Epidermal melanocyte (primary cell): Measurements from ENCODE around the gene WNT10A.

ENCODE experiments used
- DNase-seq: peaks from one replicate; pipeline ENCODE4 v3.0.0; 2011; ENCODE audit warnings: low spot score; ENCODE audit not compliant: insufficient read length

Gene WNT10A

DNA sequence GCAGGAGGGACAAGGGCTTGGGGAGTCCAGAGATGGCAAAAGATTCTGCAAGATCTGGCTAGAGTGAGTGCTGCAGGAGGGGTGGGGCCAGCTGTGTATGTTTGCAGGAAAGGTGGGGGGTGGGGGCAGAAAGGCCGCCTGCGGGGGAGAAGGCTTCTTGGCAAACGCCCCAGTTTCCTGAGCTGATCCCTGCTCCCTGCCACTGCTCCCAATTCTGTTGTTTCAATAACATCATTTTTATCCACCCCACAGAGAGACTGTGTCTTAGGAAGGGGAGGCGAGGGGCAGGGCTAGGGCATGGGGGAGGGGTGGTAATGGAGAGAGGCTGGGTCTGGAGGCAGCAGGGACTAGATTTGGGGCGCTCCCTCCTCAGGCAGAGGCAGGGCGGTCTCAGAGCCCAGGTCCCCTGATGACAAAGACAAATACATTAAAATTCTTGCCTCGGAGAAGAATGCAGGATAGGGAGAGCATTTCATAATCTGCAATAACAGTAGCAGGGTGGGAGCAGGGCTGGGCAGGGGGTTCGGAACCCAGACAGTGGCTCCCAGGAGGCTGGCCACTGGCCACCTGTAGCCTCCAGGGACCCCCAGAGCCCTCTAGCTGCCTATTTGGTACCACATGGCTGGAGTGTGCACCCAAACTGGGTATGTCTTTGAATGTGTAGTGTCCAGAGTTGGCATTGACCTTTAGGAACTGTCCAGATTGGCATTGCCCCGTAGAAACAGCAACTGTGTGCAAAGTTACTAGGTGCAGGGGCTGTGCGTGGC is 23.1 kb upstream of the WNT10A start:
- DNase-seq = no peak

- DNase-seq = no peak
Observed at GRCh38 chr2:218858138-218858445, 22.6 kb upstream of the WNT10A start.

DNA sequence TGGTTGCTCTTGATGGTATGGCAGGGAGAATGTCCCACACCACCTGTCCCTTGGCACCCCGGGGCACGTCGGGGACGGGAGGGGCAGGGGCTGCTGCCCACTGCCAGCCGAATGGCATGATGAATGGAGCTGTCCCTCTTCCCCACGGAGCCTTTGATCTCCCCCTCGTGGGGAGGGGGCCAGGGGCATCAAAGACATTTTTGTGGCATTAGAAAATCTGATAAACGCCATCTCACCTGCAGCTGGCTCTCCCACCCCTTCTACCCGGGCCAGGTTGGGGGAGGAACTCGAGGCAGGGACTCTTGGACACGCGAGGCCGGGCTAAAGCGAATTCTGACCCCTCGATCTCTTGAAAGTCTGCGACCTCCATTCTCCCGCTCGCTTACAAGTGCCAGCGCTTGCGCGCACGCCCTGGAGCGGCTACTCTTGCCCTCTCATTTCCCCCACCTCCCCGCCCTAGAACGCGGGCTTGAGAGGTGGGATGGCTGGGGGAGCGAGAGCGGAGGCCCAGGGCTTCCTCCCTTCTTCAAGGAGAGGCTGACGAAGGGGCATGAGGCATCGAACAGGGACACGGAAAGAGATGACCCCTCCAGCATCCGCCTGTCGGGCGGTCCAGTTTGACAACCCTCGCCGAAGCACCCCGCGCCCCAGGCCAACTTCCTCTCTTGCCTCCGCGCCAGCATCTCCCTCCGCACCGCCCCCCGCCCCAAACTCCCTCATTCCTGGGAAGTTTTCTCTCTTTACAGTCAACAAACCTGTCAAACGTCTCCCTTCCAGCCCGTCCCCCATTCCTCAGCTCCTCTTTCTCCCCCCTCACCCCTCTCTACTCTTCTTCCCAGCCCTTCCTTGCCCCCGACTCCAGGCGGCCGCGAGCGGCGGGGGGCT is 21.7 kb upstream of the WNT10A start:
- DNase-seq = no peak

DNA sequence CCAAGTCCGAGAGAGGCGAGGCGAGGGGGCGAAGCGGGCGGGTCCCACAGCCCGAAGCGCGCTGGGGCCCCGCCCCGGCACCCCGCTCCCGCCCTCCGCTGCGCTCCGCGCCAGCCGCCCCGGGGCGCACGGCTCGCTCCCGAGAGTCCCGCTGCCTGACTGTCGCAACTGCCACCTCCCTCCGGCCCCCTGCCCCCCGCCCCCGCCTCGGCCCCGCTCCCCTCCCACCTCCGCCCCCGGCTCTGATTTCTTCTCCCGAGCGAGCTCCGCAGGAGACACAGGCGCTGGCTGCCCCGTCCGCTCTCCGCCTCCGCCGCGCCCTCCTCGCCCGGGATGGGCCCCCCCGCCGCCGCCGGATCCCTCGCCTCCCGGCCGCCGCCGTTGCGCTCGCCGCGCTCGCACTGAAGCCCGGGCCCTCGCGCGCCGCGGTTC is 21.1 kb upstream of the WNT10A start, which contains the start of gene WNT6:
Gene WNT6 (plus strand): TSS at position 250 of the 432 bp plus-strand sequence. CDS start 233 bp downstream, outside the sequence.
- no peak for DNase-seq

GRCh38 chr2:218859988-218860831 is 20.4 kb upstream of the WNT10A start:
- no peak for DNase-seq

GRCh38 chr2:218860950-218861381 is 19.7 kb upstream of the WNT10A start:
- no peak for DNase-seq

DNA sequence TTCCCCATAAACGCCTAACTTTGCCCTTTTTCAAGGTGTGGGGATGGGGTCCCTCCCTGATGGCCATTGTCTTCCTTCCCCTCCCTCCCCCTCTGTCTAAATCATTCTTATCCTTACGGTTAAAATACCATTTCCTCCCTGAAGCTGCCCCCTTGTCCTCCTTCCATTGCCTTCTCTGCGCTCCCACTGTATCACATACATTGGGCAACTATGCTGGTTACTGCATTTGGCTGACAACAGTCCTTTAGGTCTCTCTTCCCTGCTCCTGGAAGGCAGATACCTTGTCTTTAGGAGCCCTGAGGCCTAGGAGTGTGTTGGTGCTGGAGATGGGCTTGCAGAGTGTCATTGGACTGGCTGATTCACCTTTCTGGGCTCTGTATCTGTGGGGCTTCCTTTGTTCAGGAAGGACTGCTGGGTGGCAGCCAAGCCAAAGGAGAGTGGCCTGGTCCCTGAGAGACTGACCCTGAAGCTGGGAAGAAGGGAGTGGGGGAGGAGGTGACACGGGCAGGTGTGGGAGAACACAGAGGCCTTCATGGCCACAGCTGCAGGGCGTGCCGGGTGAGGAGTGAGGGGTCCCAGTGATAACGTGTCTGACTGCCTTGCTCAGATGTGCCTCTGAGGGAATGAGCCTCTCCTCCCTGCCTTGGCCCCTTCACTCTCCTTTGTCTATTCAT is 18.9 kb upstream of the WNT10A start:
- DNase-seq = no peak

- DNase-seq = no peak
Observed at GRCh38 chr2:218863021-218863520, 17.6 kb upstream of the WNT10A start.

DNA sequence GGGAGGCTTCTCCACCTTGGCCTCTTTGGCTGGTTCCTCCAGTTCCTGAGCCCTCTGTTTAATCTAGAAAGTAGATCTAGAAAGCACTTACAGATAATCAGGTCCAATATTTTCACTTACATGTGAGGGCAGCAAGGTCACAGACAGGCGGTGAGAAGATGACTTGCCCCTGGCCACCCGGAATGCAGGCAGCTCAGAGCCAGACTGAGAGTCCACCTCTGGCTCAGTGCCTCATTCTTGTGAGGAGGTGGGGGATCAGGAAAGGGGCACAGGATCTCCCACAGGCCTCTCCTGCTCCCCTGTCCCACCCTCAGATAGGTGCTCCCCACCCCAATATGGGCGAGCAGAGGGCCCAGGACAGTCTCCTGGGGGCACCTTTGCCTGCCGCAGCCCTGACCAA is 15.3 kb upstream of the WNT10A start:
- no peak for DNase-seq

DNA sequence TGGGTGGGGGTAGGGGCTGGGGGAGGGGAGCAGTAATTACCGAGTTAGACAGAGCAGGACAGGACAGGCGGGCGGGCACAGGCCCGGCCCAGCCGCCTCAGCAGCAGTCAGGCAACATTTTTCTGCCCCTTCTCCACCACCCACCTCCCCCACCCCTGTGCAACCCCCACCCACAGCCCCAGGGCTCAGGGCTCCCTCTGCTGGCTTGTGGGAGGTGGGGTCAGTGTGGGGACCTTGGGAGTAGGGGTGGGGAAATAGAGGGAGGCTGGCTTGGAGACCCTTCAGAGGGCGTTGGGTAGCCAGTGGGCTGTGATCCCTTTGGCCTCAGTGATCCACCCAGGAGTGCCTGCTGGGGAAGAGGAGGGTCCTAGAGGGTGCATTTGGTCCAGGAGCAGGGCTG is 14.7 kb upstream of the WNT10A start:
- no peak for DNase-seq

- DNase-seq = no peak
Observed at GRCh38 chr2:218867900-218868299, 12.8 kb upstream of the WNT10A start.

DNA sequence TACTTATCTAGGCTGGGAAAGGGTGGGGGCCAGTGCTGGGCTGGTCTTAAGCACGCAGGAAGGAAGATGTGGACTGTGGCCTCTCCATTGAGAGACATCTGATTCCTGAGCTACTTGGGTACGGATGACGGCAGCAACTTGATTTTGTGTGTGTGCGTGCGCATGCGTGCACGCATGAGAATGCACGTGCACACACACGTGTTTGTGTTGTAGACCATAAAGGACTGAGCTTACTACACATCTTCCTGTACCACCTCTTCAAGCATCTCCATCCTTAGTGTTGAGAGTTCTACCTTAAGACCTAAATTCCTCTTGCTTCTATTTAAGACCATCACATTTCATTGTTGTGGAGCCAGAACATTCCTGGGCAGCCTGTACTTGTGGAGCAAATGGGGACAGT is 11.6 kb upstream of the WNT10A start:
- DNase-seq = no peak

DNA sequence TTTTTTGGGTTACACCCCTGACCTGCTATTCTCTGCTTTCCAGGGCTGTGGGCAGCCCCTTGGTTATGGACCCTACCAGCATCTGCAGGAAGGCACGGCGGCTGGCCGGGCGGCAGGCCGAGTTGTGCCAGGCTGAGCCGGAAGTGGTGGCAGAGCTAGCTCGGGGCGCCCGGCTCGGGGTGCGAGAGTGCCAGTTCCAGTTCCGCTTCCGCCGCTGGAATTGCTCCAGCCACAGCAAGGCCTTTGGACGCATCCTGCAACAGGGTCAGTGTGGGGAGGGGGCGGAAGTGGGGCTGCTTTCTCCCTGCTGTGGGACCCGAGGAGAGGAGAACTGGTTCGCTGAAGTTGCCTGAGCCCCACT is 9.7 kb upstream of the WNT10A start:
- DNase-seq = no peak

DNA sequence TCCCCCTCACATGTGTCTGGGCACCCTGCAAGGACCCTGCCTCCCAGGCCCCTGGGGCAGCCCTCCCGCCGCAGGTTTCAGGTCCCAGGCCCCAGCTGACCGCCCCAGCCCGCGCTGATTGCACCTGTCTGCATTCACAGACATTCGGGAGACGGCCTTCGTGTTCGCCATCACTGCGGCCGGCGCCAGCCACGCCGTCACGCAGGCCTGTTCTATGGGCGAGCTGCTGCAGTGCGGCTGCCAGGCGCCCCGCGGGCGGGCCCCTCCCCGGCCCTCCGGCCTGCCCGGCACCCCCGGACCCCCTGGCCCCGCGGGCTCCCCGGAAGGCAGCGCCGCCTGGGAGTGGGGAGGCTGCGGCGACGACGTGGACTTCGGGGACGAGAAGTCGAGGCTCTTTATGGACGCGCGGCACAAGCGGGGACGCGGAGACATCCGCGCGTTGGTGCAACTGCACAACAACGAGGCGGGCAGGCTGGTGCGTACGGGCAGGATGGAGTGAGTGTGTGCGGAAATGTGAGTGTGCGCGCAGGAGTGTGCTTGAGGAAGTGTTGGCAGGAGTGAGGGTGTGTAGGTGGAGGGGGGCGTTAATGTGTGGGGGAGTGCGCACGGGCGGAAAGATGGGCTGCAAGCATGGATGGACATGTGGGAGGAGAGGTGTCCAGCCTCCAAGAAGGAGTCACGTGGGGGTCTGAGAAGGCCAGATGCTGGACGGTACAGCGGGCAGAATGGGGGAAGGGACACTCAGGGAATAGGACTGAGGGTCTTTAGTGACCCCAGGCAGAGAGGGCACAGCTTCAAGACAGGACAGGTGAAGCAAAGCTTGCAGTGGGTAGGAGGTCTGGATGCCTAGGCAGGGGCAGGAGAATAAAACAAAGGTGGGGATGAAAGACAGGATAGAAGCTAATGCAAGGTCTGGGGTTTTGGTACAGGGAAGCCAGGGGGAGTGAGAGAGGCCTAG is 9.0 kb upstream of the WNT10A start:
- no peak for DNase-seq

DNA sequence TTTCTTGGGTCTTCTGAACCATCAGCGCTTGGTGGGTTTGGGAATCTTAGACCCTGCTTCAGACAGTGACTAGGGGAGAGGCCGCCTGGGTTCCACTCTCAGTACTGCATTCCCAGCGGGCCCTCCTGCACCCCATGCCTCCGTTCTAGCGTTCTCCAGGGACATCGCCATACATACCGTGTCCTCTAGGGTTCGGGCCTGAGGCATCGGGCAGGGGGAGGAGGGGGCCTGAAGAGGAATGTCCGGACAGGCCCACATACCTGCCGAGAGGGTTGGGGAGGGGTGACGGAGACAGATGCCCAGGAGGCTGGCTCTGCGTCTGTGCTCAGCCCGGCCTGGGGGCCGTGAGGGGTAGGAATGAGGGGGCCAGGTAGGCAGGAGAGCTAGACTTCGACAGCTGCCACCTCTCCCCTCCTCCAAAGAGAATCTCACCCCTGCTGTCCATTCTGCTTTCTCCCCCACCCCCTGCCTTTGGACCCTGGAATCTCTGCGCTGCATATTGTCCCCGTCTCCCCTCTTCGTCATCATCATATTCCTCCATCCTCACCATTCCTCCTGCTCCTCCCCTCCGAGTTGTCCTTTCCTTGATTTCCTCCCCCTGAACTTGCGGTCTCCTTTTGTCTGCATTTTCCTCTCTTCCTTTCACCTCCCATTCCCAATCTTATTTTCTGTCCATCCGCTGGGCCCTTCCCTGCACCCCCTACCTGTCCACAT is 7.8 kb upstream of the WNT10A start:
- no peak for DNase-seq

- DNase-seq = no peak
Observed at GRCh38 chr2:218873359-218874194, 7.1 kb upstream of the WNT10A start.

DNA sequence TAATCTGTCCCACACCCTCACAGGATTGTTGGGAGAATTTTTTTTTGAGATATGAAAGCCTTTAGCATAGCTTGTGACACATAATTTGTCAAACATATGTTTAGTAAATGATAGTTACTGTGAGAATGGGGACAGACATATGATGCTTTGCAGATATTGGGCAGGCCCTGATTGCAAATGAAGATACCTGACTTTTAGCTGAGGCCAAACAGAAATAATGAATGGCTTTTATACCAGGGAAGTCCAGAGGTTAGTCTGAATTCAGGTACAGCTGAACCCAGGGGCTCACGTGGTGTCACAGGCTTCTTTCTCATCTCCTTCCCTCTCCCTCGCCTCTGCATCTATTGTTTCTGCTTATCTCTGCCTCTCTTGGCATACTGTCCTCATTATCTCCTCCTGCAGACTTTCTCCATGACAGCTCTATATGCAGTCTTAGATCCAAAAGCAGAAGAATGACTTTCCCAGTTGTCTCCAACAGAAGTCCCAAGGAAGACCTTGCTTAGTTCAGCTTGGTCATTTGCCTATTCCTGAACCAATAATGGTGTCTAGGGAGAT is 4.9 kb upstream of the WNT10A start:
- DNase-seq = no peak
